ENCODE measurements around the gene AKAP12.

AKAP12 gene

GRCh38 chr6:151293688-151294016, 53.9 kb downstream of the AKAP12 start:
- Histone ChIP-seq H3K4me3 (ENCODE audit: low read depth, low read length) (no peak overlapping the region), H3K9ac (ENCODE audit: low read depth, low read length) (no peak overlapping the region), H3K9me3 (ENCODE audit: control insufficient read depth, insufficient read depth, low read length) (no peaks in the 10 kb centered on the region), H3K27ac (ENCODE audit: low read depth, low read length) (no peak overlapping the region), H3K4me1 (ENCODE audit: control insufficient read depth, insufficient read depth, low read length) (peaks cover 15% of the 10 kb centered on the region; the same call in 1 of the 2 replicates), H3K36me3 (ENCODE audit: control insufficient read depth, insufficient read depth, low read length) (no peaks in the 10 kb centered on the region), H3K27me3 (ENCODE audit: control insufficient read depth, insufficient read depth, low read length) (no peaks in the 10 kb centered on the region)

- H3K4me3 ChIP-seq (ENCODE audit: low read depth, low read length) = no peak overlapping the region
- no peaks in the 10 kb centered on the region for H3K36me3 ChIP-seq (ENCODE audit: control insufficient read depth, insufficient read depth, low read length)
- no peak overlapping the region for H3K9ac ChIP-seq (ENCODE audit: low read depth, low read length)
- H3K4me1 ChIP-seq (ENCODE audit: control insufficient read depth, insufficient read depth, low read length) = peaks cover 15% of the 10 kb centered on the region; the same call in 1 of the 2 replicates
- no peaks in the 10 kb centered on the region for H3K27me3 ChIP-seq (ENCODE audit: control insufficient read depth, insufficient read depth, low read length)
- H3K9me3 ChIP-seq (ENCODE audit: control insufficient read depth, insufficient read depth, low read length) = no peaks in the 10 kb centered on the region
- no peak overlapping the region for H3K27ac ChIP-seq (ENCODE audit: low read depth, low read length)
Observed at GRCh38 chr6:151294561-151295101, 54.9 kb downstream of the AKAP12 start.

GRCh38 chr6:151297886-151298285, 58.1 kb downstream of the AKAP12 start:
- Histone ChIP-seq H3K4me1 (ENCODE audit: control insufficient read depth, insufficient read depth, low read length) (peaks cover 4% of the 10 kb centered on the region; the same call in 1 of the 2 replicates), H3K9ac (ENCODE audit: low read depth, low read length) (no peak overlapping the region), H3K27ac (ENCODE audit: low read depth, low read length) (no peak overlapping the region), H3K27me3 (ENCODE audit: control insufficient read depth, insufficient read depth, low read length) (no peaks in the 10 kb centered on the region), H3K9me3 (ENCODE audit: control insufficient read depth, insufficient read depth, low read length) (no peaks in the 10 kb centered on the region), H3K36me3 (ENCODE audit: control insufficient read depth, insufficient read depth, low read length) (no peaks in the 10 kb centered on the region), H3K4me3 (ENCODE audit: low read depth, low read length) (no peak overlapping the region)

GRCh38 chr6:151299011-151299410, 59.2 kb downstream of the AKAP12 start:
- H3K9me3 ChIP-seq (ENCODE audit: control insufficient read depth, insufficient read depth, low read length) = no peaks in the 10 kb centered on the region
- H3K36me3 ChIP-seq (ENCODE audit: control insufficient read depth, insufficient read depth, low read length) = no peaks in the 10 kb centered on the region
- no peaks in the 10 kb centered on the region; the same call in 1 of the 2 replicates for H3K4me1 ChIP-seq (ENCODE audit: control insufficient read depth, insufficient read depth, low read length)
- H3K4me3 ChIP-seq (ENCODE audit: low read depth, low read length) = no peak overlapping the region
- no peaks in the 10 kb centered on the region for H3K27me3 ChIP-seq (ENCODE audit: control insufficient read depth, insufficient read depth, low read length)
- H3K9ac ChIP-seq (ENCODE audit: low read depth, low read length) = no peak overlapping the region
- no peak overlapping the region for H3K27ac ChIP-seq (ENCODE audit: low read depth, low read length)

GRCh38 chr6:151300267-151300991, 60.7 kb downstream of the AKAP12 start:
- Histone ChIP-seq H3K4me3 (ENCODE audit: low read depth, low read length) (no peak overlapping the region), H3K27me3 (ENCODE audit: control insufficient read depth, insufficient read depth, low read length) (no peaks in the 10 kb centered on the region), H3K27ac (ENCODE audit: low read depth, low read length) (no peak overlapping the region), H3K9me3 (ENCODE audit: control insufficient read depth, insufficient read depth, low read length) (no peaks in the 10 kb centered on the region), H3K36me3 (ENCODE audit: control insufficient read depth, insufficient read depth, low read length) (no peaks in the 10 kb centered on the region), H3K9ac (ENCODE audit: low read depth, low read length) (no peak overlapping the region), H3K4me1 (ENCODE audit: control insufficient read depth, insufficient read depth, low read length) (no peaks in the 10 kb centered on the region)

- H3K4me3 ChIP-seq (ENCODE audit: low read depth, low read length) = no peak overlapping the region
- peaks cover 5% of the 10 kb centered on the region; the same call in 1 of the 2 replicates for H3K36me3 ChIP-seq (ENCODE audit: control insufficient read depth, insufficient read depth, low read length)
- no peak overlapping the region for H3K9ac ChIP-seq (ENCODE audit: low read depth, low read length)
- H3K27me3 ChIP-seq (ENCODE audit: control insufficient read depth, insufficient read depth, low read length) = no peaks in the 10 kb centered on the region
- H3K4me1 ChIP-seq (ENCODE audit: control insufficient read depth, insufficient read depth, low read length) = no peaks in the 10 kb centered on the region
- no peak overlapping the region for H3K27ac ChIP-seq (ENCODE audit: low read depth, low read length)
- H3K9me3 ChIP-seq (ENCODE audit: control insufficient read depth, insufficient read depth, low read length) = no peaks in the 10 kb centered on the region
Observed at GRCh38 chr6:151301547-151301946, 61.8 kb downstream of the AKAP12 start.

- H3K4me1 ChIP-seq (ENCODE audit: control insufficient read depth, insufficient read depth, low read length) = no peaks in the 10 kb centered on the region
- no peak overlapping the region for H3K9ac ChIP-seq (ENCODE audit: low read depth, low read length)
- peaks cover 5% of the 10 kb centered on the region; the same call in 1 of the 2 replicates for H3K36me3 ChIP-seq (ENCODE audit: control insufficient read depth, insufficient read depth, low read length)
- H3K27ac ChIP-seq (ENCODE audit: low read depth, low read length) = no peak overlapping the region
- H3K4me3 ChIP-seq (ENCODE audit: low read depth, low read length) = no peak overlapping the region
- H3K9me3 ChIP-seq (ENCODE audit: control insufficient read depth, insufficient read depth, low read length) = no peaks in the 10 kb centered on the region
- no peaks in the 10 kb centered on the region for H3K27me3 ChIP-seq (ENCODE audit: control insufficient read depth, insufficient read depth, low read length)
Observed at GRCh38 chr6:151303231-151303630, 63.5 kb downstream of the AKAP12 start.

- Histone ChIP-seq H3K9me3 (ENCODE audit: control insufficient read depth, insufficient read depth, low read length) (no peaks in the 10 kb centered on the region), H3K9ac (ENCODE audit: low read depth, low read length) (no peak overlapping the region), H3K27ac (ENCODE audit: low read depth, low read length) (no peak overlapping the region), H3K27me3 (ENCODE audit: control insufficient read depth, insufficient read depth, low read length) (no peaks in the 10 kb centered on the region), H3K4me1 (ENCODE audit: control insufficient read depth, insufficient read depth, low read length) (no peaks in the 10 kb centered on the region), H3K4me3 (ENCODE audit: low read depth, low read length) (no peak overlapping the region), H3K36me3 (ENCODE audit: control insufficient read depth, insufficient read depth, low read length) (peaks cover 5% of the 10 kb centered on the region; the same call in 1 of the 2 replicates)
Observed at GRCh38 chr6:151306269-151306783, 66.6 kb downstream of the AKAP12 start.

GRCh38 chr6:151307501-151307900, 67.7 kb downstream of the AKAP12 start:
- Histone ChIP-seq H3K36me3 (ENCODE audit: control insufficient read depth, insufficient read depth, low read length) (peaks cover 5% of the 10 kb centered on the region; the same call in 1 of the 2 replicates), H3K4me1 (ENCODE audit: control insufficient read depth, insufficient read depth, low read length) (no peaks in the 10 kb centered on the region), H3K27ac (ENCODE audit: low read depth, low read length) (no peak overlapping the region), H3K9ac (ENCODE audit: low read depth, low read length) (no peak overlapping the region), H3K9me3 (ENCODE audit: control insufficient read depth, insufficient read depth, low read length) (no peaks in the 10 kb centered on the region), H3K4me3 (ENCODE audit: low read depth, low read length) (no peak overlapping the region), H3K27me3 (ENCODE audit: control insufficient read depth, insufficient read depth, low read length) (no peaks in the 10 kb centered on the region)

- H3K4me1 ChIP-seq (ENCODE audit: control insufficient read depth, insufficient read depth, low read length) = peaks cover 11% of the 10 kb centered on the region
- no peaks in the 10 kb centered on the region for H3K27me3 ChIP-seq (ENCODE audit: control insufficient read depth, insufficient read depth, low read length)
- H3K27ac ChIP-seq (ENCODE audit: low read depth, low read length) = no peak overlapping the region
- H3K9ac ChIP-seq (ENCODE audit: low read depth, low read length) = no peak overlapping the region
- peaks cover 5% of the 10 kb centered on the region; the same call in 1 of the 2 replicates for H3K36me3 ChIP-seq (ENCODE audit: control insufficient read depth, insufficient read depth, low read length)
- no peaks in the 10 kb centered on the region for H3K9me3 ChIP-seq (ENCODE audit: control insufficient read depth, insufficient read depth, low read length)
- no peak overlapping the region for H3K4me3 ChIP-seq (ENCODE audit: low read depth, low read length)
Observed at GRCh38 chr6:151309619-151310018, 69.9 kb downstream of the AKAP12 start.

GRCh38 chr6:151310279-151310678, 70.5 kb downstream of the AKAP12 start:
- Histone ChIP-seq H3K9me3 (ENCODE audit: control insufficient read depth, insufficient read depth, low read length) (no peaks in the 10 kb centered on the region), H3K4me3 (ENCODE audit: low read depth, low read length) (no peak overlapping the region), H3K27ac (ENCODE audit: low read depth, low read length) (no peak overlapping the region), H3K27me3 (ENCODE audit: control insufficient read depth, insufficient read depth, low read length) (no peaks in the 10 kb centered on the region), H3K4me1 (ENCODE audit: control insufficient read depth, insufficient read depth, low read length) (peaks cover 11% of the 10 kb centered on the region), H3K9ac (ENCODE audit: low read depth, low read length) (no peak overlapping the region), H3K36me3 (ENCODE audit: control insufficient read depth, insufficient read depth, low read length) (peaks cover 5% of the 10 kb centered on the region; the same call in 1 of the 2 replicates)
